NCI-H2081 treated with DMSO at 0.1 percent for 48 hours (cell line): Measurements from ENCODE around the gene EDA.

ENCODE experiments used
- DNase-seq: peaks from one replicate; lab custom pipeline; 2025; lab: John Stamatoyannopoulos, UW

EDA gene

GRCh38 chrX:70062961-70063550 is 447.1 kb downstream of the EDA start:
- no peak for DNase-seq

- no peak for DNase-seq
Measured at GRCh38 chrX:70066646-70067045, 450.7 kb downstream of the EDA start.

GRCh38 chrX:70079297-70079696 is 463.4 kb downstream of the EDA start:
- no peak for DNase-seq

GRCh38 chrX:70079870-70080269 is 464.0 kb downstream of the EDA start:
- no peak for DNase-seq

- no peak for DNase-seq
Measured at GRCh38 chrX:70082723-70083122, 466.8 kb downstream of the EDA start.

- DNase-seq = no peak
Measured at GRCh38 chrX:70084592-70085240, 468.8 kb downstream of the EDA start.

GRCh38 chrX:70087857-70088630 is 472.1 kb downstream of the EDA start:
- no peak for DNase-seq

- no peak for DNase-seq
Measured at GRCh38 chrX:70088751-70089150, 472.8 kb downstream of the EDA start.
